GM23248 (cell line): ENCODE measurements around the gene EGR4. TPM values are rescaled to one million over a fixed set of nuclear protein-coding genes. Genes with fewer than 3 reads are reported as not detected.

Experiments
- DNase-seq: peaks from one replicate; pipeline ENCODE4 v3.0.0-alpha.2; 2015
- H2AFZ ChIP-seq: fragments of 200-600 bp; sonication (generic); 2 replicates; pipeline ENCODE4 v1.6.1; 2016; ENCODE audit warnings: antibody characterized with exemption
- H3F3A ChIP-seq: fragments of 200-600 bp; sonication (generic); 2 replicates; pipeline ENCODE4 v1.6.1; 2016; ENCODE audit warnings: mild to moderate bottlenecking, antibody characterized with exemption, mixed run types; ENCODE audit not compliant: insufficient read depth
- H3K27ac ChIP-seq: fragments of 200-600 bp; sonication (generic); 2 replicates; pipeline ENCODE4 v1.5.1; 2016; ENCODE audit warnings: mild to moderate bottlenecking
- H3K27me3 ChIP-seq: fragments of 200-600 bp; sonication (generic); replicated peaks from 2 replicates; pipeline ENCODE4 v1.6.1; 2016; ENCODE audit warnings: mild to moderate bottlenecking; ENCODE audit not compliant: insufficient read depth
- H3K36me3 ChIP-seq: fragments of 200-600 bp; sonication (generic); 2 replicates; pipeline ENCODE4 v1.6.1; 2016; ENCODE audit warnings: low read depth, mild to moderate bottlenecking
- H3K4me1 ChIP-seq: fragments of 200-600 bp; sonication (generic); 2 replicates; pipeline ENCODE4 v1.6.1; 2016; ENCODE audit warnings: mild to moderate bottlenecking; ENCODE audit not compliant: insufficient read depth
- H3K4me2 ChIP-seq: fragments of 200-600 bp; sonication (generic); one replicate; pipeline ENCODE4 v1.6.1; 2016; ENCODE audit warnings: mild to moderate bottlenecking; ENCODE audit not compliant: unreplicated experiment
- H3K4me3 ChIP-seq: fragments of 200-600 bp; sonication (generic); 2 replicates; pipeline ENCODE4 v1.5.1; 2016; ENCODE audit warnings: mild to moderate bottlenecking
- H3K79me2 ChIP-seq: fragments of 200-600 bp; sonication (generic); 2 replicates; pipeline ENCODE4 v1.6.1; 2016; ENCODE audit warnings: mild to moderate bottlenecking; ENCODE audit not compliant: insufficient read depth
- H3K9ac ChIP-seq: fragments of 200-600 bp; sonication (generic); 2 replicates; pipeline ENCODE4 v1.6.1; 2016; ENCODE audit warnings: mild to moderate bottlenecking
- H3K9me2 ChIP-seq: fragments of 200-600 bp; sonication (generic); 2 replicates; pipeline ENCODE4 v1.6.1; 2016; ENCODE audit warnings: mixed run types, mild to moderate bottlenecking, moderate library complexity; ENCODE audit not compliant: insufficient read depth
- H3K9me3 ChIP-seq: fragments of 200-600 bp; sonication (generic); one replicate; pipeline ENCODE4 v1.6.1; 2017; ENCODE audit warnings: low read depth
- H4K20me1 ChIP-seq: fragments of 200-600 bp; sonication (generic); 2 replicates; pipeline ENCODE4 v1.6.0; 2016; ENCODE audit not compliant: insufficient read depth
- EZH2 ChIP-seq: fragments of 200-600 bp; sonication (generic); IDR thresholded peaks from 2 replicates; pipeline ENCODE4 v1.6.1; 2018; ENCODE audit warnings: antibody characterized with exemption, mild to moderate bottlenecking; ENCODE audit not compliant: insufficient read depth, poor library complexity, severe bottlenecking
- EZH2phosphoT487 ChIP-seq: fragments of 200-600 bp; sonication (generic); IDR thresholded peaks from 2 replicates; pipeline ENCODE4 v1.6.1; 2018; ENCODE audit warnings: antibody characterized with exemption, moderate library complexity, mild to moderate bottlenecking, low read depth; ENCODE audit not compliant: insufficient read depth
- WGBS, 2 experiments: methylation state at CpG; one replicate each; pipeline ENCODE4 v1.1.6; 2015 to 2017; ENCODE audit warnings: low lambda C conversion rate in 2 of 2, low coverage in 1 of 2; ENCODE audit errors: missing lambda C conversion rate in 2 of 2; 5-methylcytosine and 5-hydroxymethylcytosine counted together
- in situ Hi-C: fragments of 300-500 bp; cut with MboI; formaldehyde crosslinking; loops from 2 replicates; pipeline ENCODE4 v1.15.0; 2020
- polyA plus RNA-seq: library from polyadenylated mRNA; unstranded; fragments of >200 nt; fragmentation: Nextera tagmentation; extraction: Ambion mirVana; gene quantifications from 2 replicates; pipeline ENCODE4 v1.2.1, GENCODE V29; 2016
- total RNA-seq: library from RNA; depleted of rRNA; stranded (reverse); fragments of >200 nt; shearing (Covaris generic); gene quantifications from 2 replicates; pipeline ENCODE4 v1.2.3, GENCODE V29; 2014

The EGR4 gene
- total and polyA plus RNA-seq, 2 experiments from 2014 or later = not detected

DNA sequence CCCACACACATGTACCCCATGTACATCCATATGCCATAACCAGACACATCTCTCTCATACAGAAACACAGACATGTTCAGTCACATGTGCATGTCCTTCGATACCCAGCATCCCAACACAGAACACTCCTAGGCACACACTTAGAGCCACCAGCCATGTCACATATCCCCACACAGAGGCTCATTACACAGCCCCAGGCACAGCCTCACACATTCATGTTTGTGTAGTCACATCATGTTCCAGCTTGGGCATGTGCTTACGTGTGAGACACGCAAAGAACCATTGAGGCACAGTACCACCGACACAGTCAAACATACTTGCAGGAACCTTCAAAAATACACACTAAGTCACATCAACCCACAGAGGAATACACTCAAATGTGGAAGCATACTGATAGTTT lies 26.3 kb downstream of the EGR4 start:
- Histone ChIP-seq H3K4me3 (no peak overlapping the region), H3K9ac (no peak overlapping the region), H3K27me3 (peaks cover 20% of the 10 kb centered on the region), H3K9me3 (no peaks in the 10 kb centered on the region), H3K9me2 (no peaks in the 10 kb centered on the region), H3K36me3 (no peaks in the 10 kb centered on the region), H3K4me1 (no peaks in the 10 kb centered on the region), H3K79me2 (no peaks in the 10 kb centered on the region), H4K20me1 (no peaks in the 10 kb centered on the region), H2AFZ (no peak overlapping the region), H3K27ac (no peak overlapping the region), H3K4me2 (no peak overlapping the region), H3F3A (0 out of 2 replicates have a peak, but pooled peaks cover 4% of the 10 kb centered on the region)
- 96 to 98% methylated on average over 4 of the region's 4 CpGs for WGBS, 2 experiments
- TF ChIP-seq EZH2 (no peak), EZH2phosphoT487 (no peak)
- DNase-seq = no peak
- in situ Hi-C loops = no loop called here

DNA sequence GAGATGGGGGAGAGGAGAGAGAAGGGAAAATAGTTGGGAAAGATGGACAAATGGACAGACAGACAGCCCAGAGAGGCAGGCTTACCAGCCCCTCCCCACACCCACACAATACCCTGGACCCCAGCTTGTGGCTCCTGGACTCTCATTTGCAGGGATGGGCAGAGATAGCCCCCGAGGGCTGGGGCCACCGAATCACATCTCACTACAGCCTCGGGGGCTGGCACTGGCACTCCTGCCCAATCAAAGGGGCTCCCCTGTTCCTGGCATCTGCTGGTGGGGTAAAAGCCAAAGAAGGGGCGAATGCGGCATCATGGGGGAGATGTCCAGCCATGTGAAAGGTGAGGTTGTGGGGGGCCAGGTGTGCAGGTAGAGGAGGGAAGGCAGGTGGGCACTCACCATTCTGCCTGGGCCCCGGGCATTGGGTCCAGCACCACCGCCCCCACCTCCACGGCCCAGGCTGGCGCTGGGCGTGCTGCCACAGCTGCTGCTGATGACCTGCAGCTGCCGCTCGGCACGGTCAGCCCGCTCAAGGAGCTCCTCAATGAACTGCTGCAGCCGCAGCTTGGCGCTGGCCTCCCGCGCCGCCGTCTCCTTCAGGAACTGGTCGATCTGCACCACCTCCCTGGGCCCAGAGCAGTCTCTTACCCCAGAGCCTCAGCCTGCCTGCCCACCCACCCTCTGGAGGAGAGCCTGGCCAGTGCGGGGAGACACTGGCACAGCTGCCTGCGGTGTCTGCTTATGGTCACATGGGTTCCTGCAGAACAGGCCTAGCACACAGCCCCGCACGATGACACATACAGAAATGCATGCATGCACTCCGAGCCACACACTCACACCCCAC lies 27.1 kb downstream of the EGR4 start:
- in situ Hi-C loops = no loop called here
- Histone ChIP-seq H3K27me3 (peaks cover 20% of the 10 kb centered on the region), H2AFZ (no peak overlapping the region)

GRCh38 chr2:73265298-73266060 lies 27.9 kb downstream of the EGR4 start:
- in situ Hi-C loops = no loop called here
- 0 out of 2 replicates have a peak, but pooled peaks cover 4% of the 10 kb centered on the region for H3F3A ChIP-seq
- no peak overlapping the region for H3K9ac ChIP-seq
- no peaks in the 10 kb centered on the region for H4K20me1 ChIP-seq
- H3K79me2 ChIP-seq = no peaks in the 10 kb centered on the region
- TF ChIP-seq EZH2phosphoT487 (no peak), EZH2 (no peak)
- H3K36me3 ChIP-seq = no peaks in the 10 kb centered on the region
- H3K4me3 ChIP-seq = no peak overlapping the region
- H3K9me3 ChIP-seq = no peaks in the 10 kb centered on the region
- H3K4me2 ChIP-seq = no peak overlapping the region
- no peaks in the 10 kb centered on the region for H3K9me2 ChIP-seq
- no peaks in the 10 kb centered on the region for H3K4me1 ChIP-seq
- no peak overlapping the region for H3K27ac ChIP-seq
- WGBS, 2 experiments = 82 to 83% methylated on average over 23 to 28 of the region's 28 CpGs
- no peak overlapping the region for H2AFZ ChIP-seq
- peaks cover 20% of the 10 kb centered on the region for H3K27me3 ChIP-seq
- DNase-seq = no peak

More for the DNA sequence above, 27.1 kb downstream of the EGR4 start:
- Histone ChIP-seq H3K36me3 (no peaks in the 10 kb centered on the region), H3K4me1 (no peaks in the 10 kb centered on the region), H3K27ac (no peak overlapping the region), H3K4me2 (no peak overlapping the region), H3K4me3 (no peak overlapping the region), H3F3A (0 out of 2 replicates have a peak, but pooled peaks cover 4% of the 10 kb centered on the region), H3K79me2 (no peaks in the 10 kb centered on the region), H4K20me1 (no peaks in the 10 kb centered on the region), H3K9me3 (no peaks in the 10 kb centered on the region), H3K9me2 (no peaks in the 10 kb centered on the region), H3K9ac (no peak overlapping the region)
- DNase-seq = no peak
- TF ChIP-seq EZH2phosphoT487 = no peak
- TF ChIP-seq EZH2 = no peak
- WGBS, 2 experiments = 70 to 80% methylated on average over 17 to 24 of the region's 26 CpGs

- WGBS, 2 experiments = 69 to 78% methylated on average over 3 to 4 of the region's 4 CpGs
These were observed 28.6 kb downstream of the EGR4 start for GRCh38 chr2:73264783-73265182.

More at GRCh38 chr2:73264783-73265182, 28.6 kb downstream of the EGR4 start:
- Histone ChIP-seq H3K27ac (no peak overlapping the region), H3K9ac (no peak overlapping the region), H3K4me2 (no peak overlapping the region), H3K79me2 (no peaks in the 10 kb centered on the region), H3K4me3 (no peak overlapping the region), H3F3A (0 out of 2 replicates have a peak, but pooled peaks cover under 1% of the 10 kb centered on the region), H3K36me3 (no peaks in the 10 kb centered on the region), H3K27me3 (peaks cover 14% of the 10 kb centered on the region), H4K20me1 (no peaks in the 10 kb centered on the region), H3K4me1 (no peaks in the 10 kb centered on the region), H3K9me2 (no peaks in the 10 kb centered on the region), H2AFZ (no peak overlapping the region), H3K9me3 (no peaks in the 10 kb centered on the region)
- no peak for DNase-seq
- TF ChIP-seq EZH2 = no peak
- TF ChIP-seq EZH2phosphoT487 = no peak
- in situ Hi-C loops = no loop called here
